Stimulated activated CD4-positive, alpha-beta T cell treated with anti-CD3 and anti-CD28 coated beads, Interleukin-2, amount 100 ng/mL, for 24 hours (primary cell): ENCODE results near the gene GTF2F2.
"Not testable (repeated sequence)": the region's sequence is repeated elsewhere in the genome, so short reads cannot be mapped to it uniquely, and the experiment has no call there.

ENCODE experiments used
- DNase-seq, 2 donors: peaks; one replicate each; pipeline ENCODE4 v3.0.0-alpha.2; 2020

Gene GTF2F2

GRCh38 chr13:45257638-45258333 lies 137.5 kb downstream of the GTF2F2 start:
- DNase-seq, result no peak

DNA sequence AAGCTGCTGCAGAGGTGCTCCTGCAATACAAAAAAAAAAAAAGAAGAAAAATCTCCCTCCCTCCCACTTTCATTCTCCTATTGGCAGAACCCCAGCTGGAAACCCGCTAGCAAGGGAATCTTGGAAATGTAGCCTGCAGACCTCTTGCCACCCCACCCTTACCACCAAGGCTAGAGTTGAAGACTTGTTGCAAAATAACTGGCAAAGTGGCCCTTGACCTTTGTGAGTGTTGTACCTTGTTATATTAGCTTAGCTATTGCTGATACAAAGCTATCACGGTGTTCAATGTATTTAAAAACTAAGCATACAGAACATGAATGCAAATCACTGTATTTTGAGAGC lies 138.0 kb downstream of the GTF2F2 start:
- DNase-seq, result no peak

- no peak for DNase-seq
Measured at GRCh38 chr13:45267215-45267614, 146.9 kb downstream of the GTF2F2 start.

DNA sequence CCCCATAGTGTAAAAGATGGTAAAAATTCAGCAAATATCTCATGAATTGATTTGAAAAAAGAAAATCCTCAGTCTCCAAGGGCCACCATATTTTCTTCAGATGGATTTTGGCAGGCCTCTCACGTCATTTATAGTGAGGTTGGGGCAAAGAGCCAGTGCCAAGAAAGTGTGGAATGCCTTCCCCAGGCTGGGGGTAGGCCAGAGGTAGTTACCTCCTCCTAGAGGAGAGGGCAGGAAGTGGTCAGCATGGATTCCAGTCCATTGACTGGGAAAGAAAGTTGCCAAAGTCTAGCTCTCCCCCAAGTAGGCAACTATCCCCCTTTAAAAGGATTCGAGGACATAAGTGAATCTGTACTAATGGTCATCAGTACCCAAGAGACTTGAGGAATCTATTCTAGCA lies 148.9 kb downstream of the GTF2F2 start:
- DNase-seq, result no peak

- no peak for DNase-seq
Measured at GRCh38 chr13:45276913-45277312, 156.6 kb downstream of the GTF2F2 start.

- no peak for DNase-seq
Measured at GRCh38 chr13:45278096-45278645, 157.9 kb downstream of the GTF2F2 start.

GRCh38 chr13:45280011-45280410 lies 159.7 kb downstream of the GTF2F2 start:
- DNase-seq, result no peak

DNA sequence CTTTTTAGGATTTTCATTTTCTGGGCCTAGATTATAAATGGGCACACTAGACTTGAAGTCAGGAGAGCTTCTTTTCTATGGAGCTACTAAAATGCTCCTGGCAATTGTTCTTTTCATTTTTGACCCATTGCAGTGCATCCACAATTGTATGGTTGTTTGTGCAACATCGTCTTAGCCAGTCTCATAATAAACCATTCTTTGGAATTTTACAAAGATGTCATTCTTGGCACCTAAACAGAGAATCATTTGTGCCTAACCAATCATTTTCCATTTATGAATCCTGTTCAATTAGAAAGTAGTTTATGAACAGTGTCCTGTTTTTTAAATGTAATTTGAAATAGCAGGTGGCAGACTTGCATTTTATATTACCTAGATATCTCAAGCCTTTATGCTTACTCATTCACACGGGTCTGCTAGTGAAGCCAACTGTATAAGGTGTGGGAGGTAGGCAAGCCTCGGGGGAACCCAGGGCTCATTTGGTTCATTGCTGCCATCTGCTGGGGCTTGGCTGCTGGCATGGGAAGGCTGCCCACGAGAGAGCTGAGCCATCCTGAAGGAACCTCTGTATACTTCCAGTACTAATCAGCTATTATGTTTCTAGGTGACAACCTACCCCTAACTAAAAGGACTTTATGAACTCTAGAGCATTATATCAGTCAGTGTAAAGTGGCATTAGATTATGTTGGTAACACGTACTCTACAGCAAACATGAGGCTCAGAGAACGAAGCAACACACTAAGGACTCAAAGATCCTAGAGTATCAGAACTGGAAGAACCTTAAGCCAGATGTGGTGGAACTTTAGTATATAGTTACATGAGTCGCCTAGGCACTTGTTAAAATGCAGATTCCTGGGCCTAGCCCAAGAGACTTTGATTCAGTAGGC lies 160.7 kb downstream of the GTF2F2 start:
- DNase-seq, result peak; percentile 64 to 71

GRCh38 chr13:45282994-45283393 lies 162.7 kb downstream of the GTF2F2 start:
- DNase-seq, result no peak

DNA sequence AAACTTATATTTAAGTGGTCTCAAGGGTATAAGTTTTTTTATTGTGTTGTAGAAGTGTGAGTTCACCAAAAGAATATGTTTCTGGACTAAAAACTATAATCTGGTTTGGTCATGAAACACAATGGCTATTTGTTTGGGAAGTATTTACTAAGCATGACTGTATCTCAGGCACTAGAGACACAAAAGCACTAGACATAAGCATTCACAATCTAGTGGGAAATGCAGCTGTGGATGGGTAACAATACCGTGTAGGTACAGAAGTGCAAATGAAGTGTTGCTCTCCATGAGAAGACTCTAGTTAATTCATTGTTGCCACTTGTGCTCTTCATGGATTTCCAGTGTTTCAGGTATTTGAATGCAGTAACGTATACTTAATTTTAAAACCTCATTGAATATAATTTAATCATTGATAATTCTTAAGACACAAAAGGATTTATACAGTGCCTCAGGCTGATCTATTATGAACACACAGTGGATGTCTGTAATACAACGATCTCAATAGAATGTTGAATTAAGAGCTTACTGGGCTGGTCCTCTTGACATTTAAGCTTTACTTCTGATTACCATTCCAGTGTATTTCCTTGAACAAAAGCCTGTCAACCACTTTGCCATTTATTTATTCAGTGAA lies 169.7 kb downstream of the GTF2F2 start:
- no peak for DNase-seq

DNA sequence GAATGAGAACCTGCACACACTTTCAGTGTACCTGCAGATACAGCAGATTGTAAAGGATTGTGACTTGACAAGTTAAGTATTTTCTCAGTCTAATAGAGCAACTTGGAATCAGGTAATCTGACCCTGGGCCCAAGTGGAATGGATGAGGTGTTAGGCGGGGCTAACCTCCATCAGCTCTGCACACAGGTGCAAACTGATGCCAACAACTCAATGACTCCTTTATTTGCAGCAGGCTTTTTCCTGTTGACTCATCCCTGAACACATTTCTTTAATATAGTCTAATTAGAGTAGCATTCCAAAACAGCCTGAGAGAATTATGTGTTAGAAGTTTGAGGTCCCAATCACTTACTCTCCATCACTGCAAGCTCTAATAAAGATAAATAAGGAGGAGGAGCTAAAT lies 171.9 kb downstream of the GTF2F2 start:
- DNase-seq, result no peak

GRCh38 chr13:45295536-45295935 lies 175.2 kb downstream of the GTF2F2 start:
- DNase-seq, result no peak

DNA sequence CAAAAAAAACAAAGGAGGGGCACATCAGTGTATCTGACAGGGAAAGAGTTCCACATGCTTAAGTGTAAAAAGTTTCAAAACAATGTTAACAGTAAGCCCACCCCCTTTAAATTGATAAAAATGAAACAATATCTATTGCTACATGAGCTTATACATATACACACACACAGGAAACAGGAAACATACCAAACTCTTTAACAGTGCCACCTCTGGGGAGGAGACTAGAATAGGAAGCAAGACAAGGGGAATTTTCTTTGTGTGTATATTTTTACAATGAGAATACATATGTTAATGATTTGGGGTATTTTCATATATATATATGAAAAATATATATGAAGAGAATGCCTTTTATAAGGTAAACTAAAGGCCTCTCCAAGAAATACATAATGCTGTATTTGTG lies 175.9 kb downstream of the GTF2F2 start:
- DNase-seq, result no peak

DNA sequence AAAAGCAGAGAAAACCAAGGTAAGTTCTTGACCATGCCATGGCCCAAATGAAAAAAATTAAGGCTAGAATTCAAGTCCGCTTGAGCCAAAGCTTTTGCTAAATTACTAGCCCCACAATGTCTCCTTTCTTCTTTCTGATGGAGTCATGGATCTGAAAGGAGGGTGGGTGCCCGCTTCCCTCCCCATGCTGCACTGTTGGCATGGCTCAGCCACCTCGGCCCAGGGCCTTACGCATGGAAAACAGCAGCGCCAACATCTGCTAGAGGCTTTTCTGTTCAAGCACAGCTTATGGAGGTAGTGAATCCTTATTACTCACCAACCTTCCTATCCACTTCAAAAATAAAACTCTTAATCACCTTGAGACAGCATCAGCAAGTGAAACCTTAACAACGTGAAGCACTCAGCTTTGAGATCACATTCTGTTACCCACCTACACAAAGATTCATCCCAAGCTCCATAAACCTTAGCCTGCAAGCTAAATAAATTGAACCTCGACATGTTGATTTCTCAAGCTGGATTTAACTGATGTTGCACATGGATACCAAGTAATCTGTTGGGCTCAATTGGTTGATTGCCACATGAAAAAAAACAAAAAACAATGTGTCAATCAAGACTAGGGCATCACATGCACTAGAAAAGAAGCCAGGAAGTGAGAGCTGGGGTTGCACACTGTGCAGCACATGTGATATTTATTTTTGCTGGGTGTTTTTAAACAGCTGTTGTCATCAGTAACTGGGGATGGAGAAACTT lies 177.3 kb downstream of the GTF2F2 start:
- peak in 1 of 2 donors; percentile 21 for DNase-seq

DNA sequence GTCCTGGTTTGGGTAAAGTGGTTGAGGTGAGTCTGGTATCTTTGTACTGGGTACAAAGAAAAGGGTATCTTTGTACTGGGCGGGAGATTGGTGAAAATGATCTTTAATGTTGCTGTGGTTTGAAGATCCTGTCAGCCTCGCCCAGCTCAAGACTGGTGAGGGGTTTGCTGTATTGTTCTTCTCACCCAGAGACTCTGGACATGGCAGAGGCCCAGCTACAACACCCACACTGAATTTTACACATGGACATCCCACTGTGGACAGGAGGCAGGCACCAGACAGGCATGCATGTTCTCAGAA lies 177.8 kb downstream of the GTF2F2 start:
- no peak for DNase-seq

- DNase-seq, result not testable (repeated sequence)
Measured at GRCh38 chr13:45298550-45298949, 178.2 kb downstream of the GTF2F2 start.

DNA sequence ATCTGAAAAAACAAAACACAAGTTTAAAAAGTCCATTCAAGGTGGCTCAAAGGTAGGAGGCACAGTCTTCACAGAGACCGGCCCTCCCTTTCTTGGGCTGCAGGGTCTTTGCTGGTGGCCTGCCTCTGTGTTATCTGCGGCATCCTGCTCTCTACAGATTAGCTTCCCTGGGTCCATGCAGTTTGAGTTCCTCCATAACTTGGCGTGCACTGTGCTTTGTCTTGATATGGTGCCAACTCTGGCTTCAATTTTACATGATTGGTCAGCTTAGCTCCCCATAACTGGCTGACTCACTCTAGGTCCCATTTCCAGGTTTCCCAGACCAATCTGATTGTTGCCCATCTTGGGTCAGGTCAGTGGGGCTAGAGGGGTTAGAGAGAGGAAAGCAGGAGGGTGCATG lies 178.9 kb downstream of the GTF2F2 start:
- DNase-seq, result no peak

- no peak for DNase-seq
Measured at GRCh38 chr13:45300190-45300985, 180.1 kb downstream of the GTF2F2 start.

DNA sequence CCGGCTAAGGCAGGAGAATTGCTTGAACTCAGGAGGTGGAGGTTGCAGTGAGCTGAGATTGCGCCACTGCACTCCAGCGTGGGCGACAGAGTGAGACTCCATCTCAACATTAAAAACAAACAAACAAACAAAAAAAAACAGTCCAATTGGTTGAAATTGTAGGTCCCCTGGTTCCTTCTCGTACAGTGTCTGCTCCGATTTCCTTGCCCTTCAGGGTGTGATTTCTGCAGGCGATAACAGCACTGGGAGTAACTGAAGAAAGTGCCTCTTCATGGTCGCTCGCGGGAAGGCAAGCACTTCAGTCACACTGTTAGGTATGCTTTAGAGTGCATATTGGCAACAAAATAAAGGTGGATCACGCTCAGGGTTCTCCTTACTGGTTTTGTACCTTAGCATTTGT lies 181.0 kb downstream of the GTF2F2 start:
- no peak for DNase-seq

DNA sequence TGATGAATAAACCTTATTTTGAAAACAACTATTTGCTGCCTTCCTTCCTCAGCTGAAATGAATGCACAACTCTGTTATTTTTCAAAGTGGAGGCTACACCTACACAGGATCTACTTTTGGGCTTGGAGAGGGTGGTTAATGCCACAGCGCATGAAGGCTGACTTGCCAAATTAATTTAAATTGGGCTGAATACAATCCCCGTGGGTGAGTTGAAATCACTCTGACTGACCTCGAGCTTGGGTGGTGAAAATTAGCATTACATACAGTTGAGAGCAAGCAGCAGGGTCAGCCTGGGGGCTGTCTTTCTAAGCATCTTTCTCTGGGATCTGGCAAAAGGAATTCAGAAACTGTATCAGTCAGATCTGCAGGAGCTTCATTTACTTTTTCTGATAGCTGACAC lies 182.2 kb downstream of the GTF2F2 start:
- DNase-seq, result no peak

- no peak for DNase-seq
Measured at GRCh38 chr13:45303026-45303425, 182.7 kb downstream of the GTF2F2 start.

DNA sequence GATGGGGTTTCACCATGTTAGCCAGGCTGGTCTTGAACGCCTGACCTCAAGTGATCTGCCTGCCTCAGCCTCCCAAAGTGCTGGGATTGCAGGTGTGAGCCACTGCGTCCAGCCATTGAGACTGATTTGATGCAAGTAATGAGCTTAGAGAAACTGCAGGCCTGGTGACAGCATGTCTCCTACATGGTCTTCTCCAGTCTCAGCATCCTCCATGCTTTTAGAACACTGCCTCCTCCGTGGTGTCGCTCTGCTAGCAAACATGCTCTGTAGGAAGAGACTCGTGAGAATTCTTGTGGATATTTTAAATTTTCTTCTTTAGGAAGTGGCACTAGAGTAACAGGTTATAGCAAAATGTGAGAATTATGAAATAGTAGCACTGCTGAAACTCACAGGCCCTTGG lies 183.6 kb downstream of the GTF2F2 start:
- no peak for DNase-seq
